ENCODE results near the gene MYL5. TPM values are rescaled to one million over a fixed set of nuclear protein-coding genes. Genes with fewer than 3 reads are reported as not detected.

MYL5 gene
- polyA plus RNA-seq, 2 of the 4 experiments (the other 2 are of a cell fraction), result 8.0 to 8.3 TPM

DNA sequence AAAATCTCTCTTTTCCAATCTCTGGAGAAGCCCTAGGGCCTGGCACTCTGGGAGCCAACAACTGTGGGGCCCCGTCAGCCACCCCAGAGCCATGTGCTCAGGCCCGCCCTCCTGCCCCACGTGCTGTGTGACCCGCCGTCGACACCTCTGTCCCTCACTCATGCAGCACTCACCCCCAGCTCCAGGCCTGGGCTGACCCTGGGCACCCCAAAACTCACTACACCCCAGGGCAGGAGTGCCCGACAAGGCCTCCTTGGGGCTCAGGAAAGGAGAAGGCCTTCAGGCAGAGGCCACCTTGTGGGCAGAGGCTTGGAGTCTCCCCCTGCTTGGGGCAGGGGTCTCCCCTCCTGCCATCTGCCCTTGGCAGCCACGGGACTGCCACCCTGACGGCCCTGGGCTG, 5.7 kb downstream of the MYL5 start:
- CTCF ChIA-PET, result no interaction called here
- no peak overlapping the region for H3K27ac ChIP-seq
- no peak for ATAC-seq
- no peak overlapping the region for H3K4me3 ChIP-seq
- no peak for FAIRE-seq
- peaks cover 16% of the 10 kb centered on the region; the same call in 1 of the 3 replicates for H3K4me1 ChIP-seq
- no peak for TF ChIP-seq NPAS2 (CRISPR knock-in tag; IDR thresholded peaks at IDR 0.05; ENCODE audit: borderline replicate concordance)
- TF ChIP-seq FOXS1 (CRISPR knock-in tag; IDR thresholded peaks at IDR 0.05), result no peak
- no peak for TF ChIP-seq CEBPB (IDR thresholded peaks at IDR 0.05)
- TF ChIP-seq, protein P1, sequence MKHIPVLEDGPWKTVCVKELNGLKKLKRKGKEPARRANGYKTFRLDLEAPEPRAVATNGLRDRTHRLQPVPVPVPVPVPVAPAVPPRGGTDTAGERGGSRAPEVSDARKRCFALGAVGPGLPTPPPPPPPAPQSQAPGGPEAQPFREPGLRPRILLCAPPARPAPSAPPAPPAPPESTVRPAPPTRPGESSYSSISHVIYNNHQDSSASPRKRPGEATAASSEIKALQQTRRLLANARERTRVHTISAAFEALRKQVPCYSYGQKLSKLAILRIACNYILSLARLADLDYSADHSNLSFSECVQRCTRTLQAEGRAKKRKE (CRISPR knock-in tag; IDR thresholded peaks at IDR 0.05; ENCODE audit: low read depth), result no peak
- TF ChIP-seq, protein P2, sequence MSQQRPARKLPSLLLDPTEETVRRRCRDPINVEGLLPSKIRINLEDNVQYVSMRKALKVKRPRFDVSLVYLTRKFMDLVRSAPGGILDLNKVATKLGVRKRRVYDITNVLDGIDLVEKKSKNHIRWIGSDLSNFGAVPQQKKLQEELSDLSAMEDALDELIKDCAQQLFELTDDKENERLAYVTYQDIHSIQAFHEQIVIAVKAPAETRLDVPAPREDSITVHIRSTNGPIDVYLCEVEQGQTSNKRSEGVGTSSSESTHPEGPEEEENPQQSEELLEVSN (IDR thresholded peaks at IDR 0.05; ENCODE audit: borderline replicate concordance, low read depth), result no peak
- TF ChIP-seq HOXA7 (CRISPR knock-in tag; IDR thresholded peaks at IDR 0.05), result no peak
- no peaks in the 10 kb centered on the region for H3K9me3 ChIP-seq
- 100% methylated on average over 1 of the region's 9 CpGs for WGBS (ENCODE audit: missing lambda C conversion rate)
- no peak for DNase-seq (ENCODE audit: low read depth in 1 of 2, low spot score in 1 of 2)
- no peak overlapping the region for H3K4me2 ChIP-seq
- POLR2A ChIA-PET, result no interaction called here

DNA sequence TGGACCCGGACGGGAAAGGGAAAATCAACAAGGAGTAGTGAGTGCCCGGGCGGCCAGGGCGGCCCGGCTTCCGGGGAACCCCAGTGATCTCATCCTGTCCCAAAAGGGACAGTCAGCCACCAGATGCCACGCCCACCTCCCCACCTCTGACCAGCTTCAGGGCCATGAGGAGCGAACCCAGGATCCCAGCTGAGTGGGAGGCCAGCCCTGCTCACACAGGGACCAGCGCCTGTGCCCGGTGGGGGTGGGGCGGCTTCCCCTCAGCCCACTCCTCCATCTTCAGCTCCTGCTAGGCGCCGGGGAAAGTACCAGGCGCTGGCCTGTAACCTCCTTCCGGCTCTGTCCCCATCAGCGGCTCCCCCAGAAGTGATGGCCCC, 6.2 kb downstream of the MYL5 start:
- POLR2A ChIA-PET, result no interaction called here

DNA sequence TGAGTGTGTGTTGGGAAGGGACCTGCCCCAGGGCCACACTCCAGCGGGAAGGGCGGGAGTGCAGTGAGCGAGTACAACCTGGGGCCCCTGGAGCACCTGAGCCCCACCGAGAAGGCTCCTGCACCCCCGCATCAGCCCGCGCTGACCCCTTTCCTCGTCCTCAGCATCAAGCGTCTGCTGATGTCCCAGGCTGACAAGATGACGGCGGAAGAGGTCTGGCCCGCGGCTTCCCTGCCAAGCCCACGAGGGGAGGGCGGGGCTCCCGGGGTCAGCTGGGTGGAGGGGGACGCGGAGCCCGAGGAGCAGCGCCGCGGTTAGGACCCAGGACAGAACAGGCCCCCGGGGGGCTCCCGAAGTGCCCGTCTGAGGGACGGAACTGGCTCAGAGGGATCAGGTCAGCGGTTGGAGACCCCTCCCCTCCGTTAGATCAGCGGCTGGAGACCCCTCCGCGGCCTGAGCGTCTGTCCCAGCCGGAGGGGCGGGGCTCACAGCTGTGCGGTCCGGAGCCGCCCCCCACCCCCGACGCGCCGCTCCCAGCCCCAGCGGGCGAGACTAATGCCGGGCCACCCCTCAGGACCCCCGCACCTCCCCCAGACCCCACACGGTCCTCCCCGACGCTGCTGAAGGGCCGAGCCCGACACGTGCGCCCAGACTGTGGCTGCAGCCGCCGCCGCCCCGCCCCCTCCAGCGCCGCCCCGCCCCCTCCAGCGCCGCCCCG, 6.7 kb downstream of the MYL5 start:
- POLR2A ChIA-PET, result no interaction called here
- TF ChIP-seq, protein P3, sequence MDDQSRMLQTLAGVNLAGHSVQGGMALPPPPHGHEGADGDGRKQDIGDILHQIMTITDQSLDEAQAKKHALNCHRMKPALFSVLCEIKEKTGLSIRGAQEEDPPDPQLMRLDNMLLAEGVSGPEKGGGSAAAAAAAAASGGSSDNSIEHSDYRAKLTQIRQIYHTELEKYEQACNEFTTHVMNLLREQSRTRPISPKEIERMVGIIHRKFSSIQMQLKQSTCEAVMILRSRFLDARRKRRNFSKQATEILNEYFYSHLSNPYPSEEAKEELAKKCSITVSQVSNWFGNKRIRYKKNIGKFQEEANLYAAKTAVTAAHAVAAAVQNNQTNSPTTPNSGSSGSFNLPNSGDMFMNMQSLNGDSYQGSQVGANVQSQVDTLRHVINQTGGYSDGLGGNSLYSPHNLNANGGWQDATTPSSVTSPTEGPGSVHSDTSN (IDR thresholded peaks at IDR 0.05), result no peak
- no peak for TF ChIP-seq GATA3 (IDR thresholded peaks at IDR 0.05; ENCODE audit: borderline replicate concordance)
- TF ChIP-seq JUN (IDR thresholded peaks at IDR 0.05), result peak in 1 of 2 experiments; percentile 6; a peak in 1 of 5 replicates
- no peak for TF ChIP-seq TP53 (CRISPR knock-in tag; IDR thresholded peaks at IDR 0.05)
- TF ChIP-seq, protein P4, sequence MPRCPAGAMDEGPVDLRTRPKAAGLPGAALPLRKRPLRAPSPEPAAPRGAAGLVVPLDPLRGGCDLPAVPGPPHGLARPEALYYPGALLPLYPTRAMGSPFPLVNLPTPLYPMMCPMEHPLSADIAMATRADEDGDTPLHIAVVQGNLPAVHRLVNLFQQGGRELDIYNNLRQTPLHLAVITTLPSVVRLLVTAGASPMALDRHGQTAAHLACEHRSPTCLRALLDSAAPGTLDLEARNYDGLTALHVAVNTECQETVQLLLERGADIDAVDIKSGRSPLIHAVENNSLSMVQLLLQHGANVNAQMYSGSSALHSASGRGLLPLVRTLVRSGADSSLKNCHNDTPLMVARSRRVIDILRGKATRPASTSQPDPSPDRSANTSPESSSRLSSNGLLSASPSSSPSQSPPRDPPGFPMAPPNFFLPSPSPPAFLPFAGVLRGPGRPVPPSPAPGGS (IDR thresholded peaks at IDR 0.05), result no peak
- no peak for TF ChIP-seq CBX8 (IDR thresholded peaks at IDR 0.05)
- no peak for TF ChIP-seq FOSL2 (IDR thresholded peaks at IDR 0.05)
- TF ChIP-seq FOSL2 (CRISPR knock-in tag; IDR thresholded peaks at IDR 0.05), result no peak
- TF ChIP-seq ZSCAN20 (CRISPR knock-in tag; IDR thresholded peaks at IDR 0.05), result no peak

More for the DNA sequence above, 6.2 kb downstream of the MYL5 start:
- DNase-seq (ENCODE audit: low read depth in 1 of 2, low spot score in 1 of 2) (no peak), FAIRE-seq (no peak), ATAC-seq (no peak)
- TF ChIP-seq FOSL2 (IDR thresholded peaks at IDR 0.05) (no peak), FOSL2 (CRISPR knock-in tag; IDR thresholded peaks at IDR 0.05) (no peak), HOXB5 (CRISPR knock-in tag; IDR thresholded peaks at IDR 0.05) (no peak), ZC3H11A (IDR thresholded peaks at IDR 0.05) (no peak), HOXA7 (CRISPR knock-in tag; IDR thresholded peaks at IDR 0.05) (no peak), NFE2L2 (conservative IDR thresholded peaks at IDR 0.05; ENCODE audit: low read length) (no peak), RAD21 (conservative IDR thresholded peaks at IDR 0.05 in 1 of 2, IDR thresholded peaks at IDR 0.05 in 1 of 2) (no peak), EHF (CRISPR knock-in tag; IDR thresholded peaks at IDR 0.05) (no peak), ZNF302 (CRISPR knock-in tag; IDR thresholded peaks at IDR 0.05) (no peak), MAFK (IDR thresholded peaks at IDR 0.05; ENCODE audit: partially characterized antibody) (no peak), EHMT2 (IDR thresholded peaks at IDR 0.05; ENCODE audit: low read depth) (no peak), FOXS1 (CRISPR knock-in tag; IDR thresholded peaks at IDR 0.05) (no peak), KDM1A (IDR thresholded peaks at IDR 0.05; ENCODE audit: low read depth) (no peak), CBX2 (IDR thresholded peaks at IDR 0.05; ENCODE audit: borderline replicate concordance, low read depth) (no peak), POLR2AphosphoS2 (conservative IDR thresholded peaks at IDR 0.05; ENCODE audit: low read length) (no peak), PHF8 (IDR thresholded peaks at IDR 0.05; ENCODE audit: borderline replicate concordance, low read depth) (no peak), SREBF2 (IDR thresholded peaks at IDR 0.05) (no peak), HEYL (CRISPR knock-in tag; IDR thresholded peaks at IDR 0.05) (no peak)
- TF ChIP-seq, protein P4 (IDR thresholded peaks at IDR 0.05), result no peak
- TF ChIP-seq, protein P5, sequence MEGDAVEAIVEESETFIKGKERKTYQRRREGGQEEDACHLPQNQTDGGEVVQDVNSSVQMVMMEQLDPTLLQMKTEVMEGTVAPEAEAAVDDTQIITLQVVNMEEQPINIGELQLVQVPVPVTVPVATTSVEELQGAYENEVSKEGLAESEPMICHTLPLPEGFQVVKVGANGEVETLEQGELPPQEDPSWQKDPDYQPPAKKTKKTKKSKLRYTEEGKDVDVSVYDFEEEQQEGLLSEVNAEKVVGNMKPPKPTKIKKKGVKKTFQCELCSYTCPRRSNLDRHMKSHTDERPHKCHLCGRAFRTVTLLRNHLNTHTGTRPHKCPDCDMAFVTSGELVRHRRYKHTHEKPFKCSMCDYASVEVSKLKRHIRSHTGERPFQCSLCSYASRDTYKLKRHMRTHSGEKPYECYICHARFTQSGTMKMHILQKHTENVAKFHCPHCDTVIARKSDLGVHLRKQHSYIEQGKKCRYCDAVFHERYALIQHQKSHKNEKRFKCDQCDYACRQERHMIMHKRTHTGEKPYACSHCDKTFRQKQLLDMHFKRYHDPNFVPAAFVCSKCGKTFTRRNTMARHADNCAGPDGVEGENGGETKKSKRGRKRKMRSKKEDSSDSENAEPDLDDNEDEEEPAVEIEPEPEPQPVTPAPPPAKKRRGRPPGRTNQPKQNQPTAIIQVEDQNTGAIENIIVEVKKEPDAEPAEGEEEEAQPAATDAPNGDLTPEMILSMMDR (IDR thresholded peaks at IDR 0.05), result no peak
- no peaks in the 10 kb centered on the region for H3K9me3 ChIP-seq
- 65% methylated on average over 4 of the region's 17 CpGs for WGBS (ENCODE audit: missing lambda C conversion rate)
- CTCF ChIA-PET, result no interaction called here
- peak overlapping the region; percentile 75 to 95; a peak in 3 of 6 replicates for H3K27ac ChIP-seq
- peak overlapping the region; percentile 53 for H3K4me3 ChIP-seq
- peaks cover 12% of the 10 kb centered on the region; the same call in 1 of the 3 replicates for H3K4me1 ChIP-seq
- peak overlapping the region; percentile 95 for H3K4me2 ChIP-seq

More for the DNA sequence above, 6.7 kb downstream of the MYL5 start:
- H3K9me3 ChIP-seq, result no peaks in the 10 kb centered on the region
- CTCF ChIA-PET, result no interaction called here
- peak overlapping the region; percentile 53 for H3K4me3 ChIP-seq
- DNase-seq (ENCODE audit: low read depth in 1 of 2, low spot score in 1 of 2), result peak in 1 of 2 experiments; percentile 24
- peak overlapping the region; percentile 95 for H3K4me2 ChIP-seq
- no peak for FAIRE-seq
- WGBS (ENCODE audit: missing lambda C conversion rate), result 53% methylated on average over 3 of the region's 62 CpGs
- ATAC-seq, result peak; percentile 14 to 46; a peak in 3 of 6 replicates
- peaks cover 12% of the 10 kb centered on the region; the same call in 1 of the 3 replicates for H3K4me1 ChIP-seq
- peak overlapping the region; percentile 75 to 95 for H3K27ac ChIP-seq
